Activated CD8-positive, alpha-beta memory T cell treated with anti-CD3 and anti-CD28 coated beads, Interleukin-2, amount 10 ng/mL, durations not matched to agents 7 days and 5 days (primary cell): ENCODE measurements around the gene COX8C. TPM values are rescaled to one million over a fixed set of nuclear protein-coding genes. Genes with fewer than 3 reads are reported as not detected.

ENCODE experiments used
- ATAC-seq: fragments of 150-1000 bp; cut with Tn5 transposase; one replicate; pipeline ENCODE4 v1.10.0; 2021; ENCODE audit warnings: moderate library complexity
- CTCF ChIA-PET: fragments of 350-600 bp; sonication (Branson Sonifier 250); formaldehyde crosslinking; loops from one replicate; lab custom pipeline; 2021; ENCODE audit warnings: antibody characterized with exemption; lab: Charles Lee
- DNase-seq: peaks from one replicate; pipeline ENCODE4 v3.0.0-alpha.2; 2020
- H3K27ac Mint-ChIP-seq: one replicate; pipeline ENCODE4 v1.8.0; 2021; ENCODE audit warnings: mild to moderate bottlenecking, mixed read lengths
- H3K27me3 Mint-ChIP-seq: one replicate; pipeline ENCODE4 v1.8.0; 2021; ENCODE audit warnings: mixed read lengths
- H3K36me3 Mint-ChIP-seq: one replicate; pipeline ENCODE4 v1.8.0; 2021; ENCODE audit warnings: mild to moderate bottlenecking, mixed read lengths
- H3K4me1 Mint-ChIP-seq: one replicate; pipeline ENCODE4 v1.8.0; 2021; ENCODE audit warnings: mixed read lengths
- H3K4me3 Mint-ChIP-seq: one replicate; pipeline ENCODE4 v1.8.0; 2021; ENCODE audit warnings: mild to moderate bottlenecking, moderate library complexity, mixed read lengths
- H3K9me3 Mint-ChIP-seq: one replicate; pipeline ENCODE4 v1.8.0; 2022; ENCODE audit warnings: low read depth, mixed read lengths
- total RNA-seq, 2 experiments: library from RNA; stranded (reverse); gene quantifications; one replicate each; pipeline ENCODE4 v1.2.3, GENCODE V29; 2021

COX8C gene
- total RNA-seq, 2 experiments from 2014 or later = not detected

DNA sequence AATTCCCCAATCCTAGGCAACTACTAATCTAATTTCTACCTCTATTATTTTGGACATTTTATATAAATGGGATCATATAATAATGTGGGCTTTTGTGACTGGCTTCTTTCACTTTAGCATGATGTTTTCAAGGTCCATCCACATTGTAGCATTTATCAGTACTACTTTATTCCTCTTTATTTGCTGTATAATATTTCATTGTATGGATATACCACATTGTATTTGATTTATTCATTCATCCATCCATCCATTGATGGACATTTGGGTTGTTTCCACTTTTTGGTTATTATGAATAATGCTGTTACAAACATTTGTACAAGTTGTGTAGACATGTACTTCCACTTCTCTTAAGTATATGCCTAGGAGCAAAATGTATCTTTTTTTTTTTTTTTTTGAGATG lies 31.4 kb upstream of the COX8C start:
- Mint-ChIP-seq H3K4me1 (peaks cover 19% of the 10 kb centered on the region), H3K27ac (no peak overlapping the region), H3K9me3 (no peaks in the 10 kb centered on the region), H3K36me3 (peaks cover 4% of the 10 kb centered on the region), H3K4me3 (no peak overlapping the region), H3K27me3 (no peaks in the 10 kb centered on the region)
- DNase-seq = no peak
- ATAC-seq = no peak
- CTCF ChIA-PET = no interaction called here

GRCh38 chr14:93316716-93317115 lies 30.3 kb upstream of the COX8C start:
- Mint-ChIP-seq H3K27ac (no peak overlapping the region), H3K9me3 (no peaks in the 10 kb centered on the region)

DNA sequence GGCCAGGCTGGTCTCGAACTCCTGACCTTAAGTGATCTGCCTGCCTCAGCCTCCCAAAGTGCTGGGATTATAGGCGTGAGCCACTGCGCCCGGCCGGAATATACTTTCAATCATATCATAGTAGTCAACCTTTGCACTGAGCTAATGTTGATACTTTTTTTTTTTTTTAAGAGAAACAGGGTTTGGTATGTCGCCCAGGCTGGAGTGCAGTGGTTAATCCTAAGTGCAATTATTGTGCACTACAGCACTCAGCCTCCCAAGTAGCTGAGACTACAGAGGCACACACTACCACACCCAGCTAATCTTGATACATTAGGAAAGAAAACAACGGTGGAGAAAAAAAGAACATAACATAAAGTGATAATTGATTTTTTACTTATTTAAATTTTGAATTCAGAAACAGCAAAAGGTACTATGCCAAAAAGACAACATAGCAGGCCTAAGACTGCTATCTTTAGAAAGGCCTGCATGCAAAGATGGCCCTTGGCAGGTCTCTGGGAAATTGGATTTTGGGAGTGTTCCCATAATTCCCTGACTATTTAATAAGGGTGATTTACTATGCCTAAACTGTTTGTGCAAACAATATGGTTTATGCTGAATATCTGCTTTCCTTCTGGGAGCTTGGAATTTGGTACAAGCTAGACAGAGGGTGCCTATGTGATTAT lies 29.6 kb upstream of the COX8C start:
- Mint-ChIP-seq H3K27ac (no peak overlapping the region), H3K27me3 (no peaks in the 10 kb centered on the region), H3K9me3 (no peaks in the 10 kb centered on the region), H3K36me3 (peaks cover 9% of the 10 kb centered on the region), H3K4me1 (peaks cover 20% of the 10 kb centered on the region), H3K4me3 (no peak overlapping the region)
- ATAC-seq = no peak
- no peak for DNase-seq
- CTCF ChIA-PET = interaction anchor here (1.2 to 1.3 kb wide), 2 partner anchors 12 to 15 kb away, joined by 3 to 4 read pairs; no protein-coding TSS in a partner anchor

More at GRCh38 chr14:93316716-93317115, 30.3 kb upstream of the COX8C start:
- ATAC-seq (no peak), DNase-seq (no peak)
- H3K27me3 Mint-ChIP-seq = no peaks in the 10 kb centered on the region
- peaks cover 8% of the 10 kb centered on the region for H3K36me3 Mint-ChIP-seq
- H3K4me1 Mint-ChIP-seq = peaks cover 20% of the 10 kb centered on the region
- H3K4me3 Mint-ChIP-seq = no peak overlapping the region
- CTCF ChIA-PET = no interaction called here

GRCh38 chr14:93317875-93318807 lies 28.8 kb upstream of the COX8C start:
- DNase-seq (no peak), ATAC-seq (no peak)
- H3K4me1 Mint-ChIP-seq = peaks cover 20% of the 10 kb centered on the region
- CTCF ChIA-PET = interaction anchor here (1.2 to 1.3 kb wide), 2 partner anchors 13 to 14 kb away, joined by 3 to 4 read pairs; no protein-coding TSS in a partner anchor
- no peak overlapping the region for H3K27ac Mint-ChIP-seq
- H3K9me3 Mint-ChIP-seq = no peaks in the 10 kb centered on the region
- peaks cover 9% of the 10 kb centered on the region for H3K36me3 Mint-ChIP-seq
- H3K4me3 Mint-ChIP-seq = no peak overlapping the region
- no peaks in the 10 kb centered on the region for H3K27me3 Mint-ChIP-seq

GRCh38 chr14:93318927-93319326 lies 28.1 kb upstream of the COX8C start:
- Mint-ChIP-seq H3K27ac (no peak overlapping the region), H3K9me3 (no peaks in the 10 kb centered on the region), H3K4me1 (peaks cover 20% of the 10 kb centered on the region), H3K4me3 (no peak overlapping the region), H3K36me3 (peaks cover 11% of the 10 kb centered on the region), H3K27me3 (no peaks in the 10 kb centered on the region)
- no peak for DNase-seq
- CTCF ChIA-PET = interaction anchor here (0.6 kb wide), 1 partner anchor 280 kb away, joined by 3 read pairs; no protein-coding TSS in a partner anchor
- ATAC-seq = no peak

- no peak for ATAC-seq
- Mint-ChIP-seq H3K36me3 (peaks cover 12% of the 10 kb centered on the region), H3K27me3 (no peaks in the 10 kb centered on the region), H3K4me3 (no peak overlapping the region), H3K4me1 (peaks cover 20% of the 10 kb centered on the region), H3K27ac (peak overlapping the region; percentile 6), H3K9me3 (no peaks in the 10 kb centered on the region)
- CTCF ChIA-PET = no interaction called here
- no peak for DNase-seq
These were observed 27.5 kb upstream of the COX8C start for GRCh38 chr14:93319494-93319893.

DNA sequence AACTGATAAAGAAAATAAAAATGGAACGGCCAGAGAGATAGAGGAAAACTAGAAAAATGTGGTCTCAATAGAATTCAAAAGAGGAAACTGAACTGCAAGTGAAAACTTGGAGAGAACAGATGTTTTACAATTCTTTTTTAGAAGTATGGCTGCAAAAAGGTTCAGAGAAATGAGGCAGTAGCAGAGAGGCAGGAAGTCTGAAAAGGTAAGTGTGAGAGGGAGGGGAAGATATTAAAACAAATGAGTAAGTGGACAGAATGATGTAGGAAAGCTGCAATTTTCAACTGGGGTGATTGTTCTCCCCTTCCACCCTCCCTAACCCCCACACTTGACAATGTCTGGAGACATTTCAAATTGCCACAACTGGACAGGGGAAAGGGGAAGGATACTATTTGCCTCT lies 27.0 kb upstream of the COX8C start:
- H3K4me1 Mint-ChIP-seq = peaks cover 20% of the 10 kb centered on the region
- CTCF ChIA-PET = no interaction called here
- H3K4me3 Mint-ChIP-seq = no peak overlapping the region
- peak; percentile 30 for ATAC-seq
- DNase-seq = no peak
- no peaks in the 10 kb centered on the region for H3K27me3 Mint-ChIP-seq
- peaks cover 16% of the 10 kb centered on the region for H3K36me3 Mint-ChIP-seq
- no peaks in the 10 kb centered on the region for H3K9me3 Mint-ChIP-seq
- H3K27ac Mint-ChIP-seq = peak overlapping the region; percentile 6

DNA sequence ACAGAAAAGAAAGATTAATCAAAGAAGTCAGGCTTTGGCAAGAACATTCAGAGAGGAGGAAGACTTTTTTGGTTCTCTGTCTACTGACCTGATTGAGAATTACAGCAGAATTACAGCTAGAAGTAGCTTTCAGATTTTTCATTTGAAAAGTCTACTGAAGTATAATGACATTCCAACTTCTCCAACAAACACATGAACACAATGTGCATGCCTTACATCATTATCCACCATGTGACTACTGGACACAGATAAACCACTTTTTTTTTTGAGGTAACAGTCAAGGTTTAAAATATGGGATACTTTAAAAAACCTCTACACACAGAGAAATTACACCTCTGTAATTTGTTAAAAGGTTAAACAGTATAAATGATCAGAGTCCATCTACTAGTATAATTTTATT lies 26.5 kb upstream of the COX8C start:
- H3K27me3 Mint-ChIP-seq = no peaks in the 10 kb centered on the region

GRCh38 chr14:93322929-93323599 lies 23.9 kb upstream of the COX8C start:
- H3K27ac Mint-ChIP-seq = no peak overlapping the region
- H3K4me3 Mint-ChIP-seq = no peak overlapping the region
- CTCF ChIA-PET = no interaction called here
- no peaks in the 10 kb centered on the region for H3K27me3 Mint-ChIP-seq
- H3K4me1 Mint-ChIP-seq = peaks cover 25% of the 10 kb centered on the region
- ATAC-seq = no peak
- no peaks in the 10 kb centered on the region for H3K9me3 Mint-ChIP-seq
- no peak for DNase-seq
- peaks cover 12% of the 10 kb centered on the region for H3K36me3 Mint-ChIP-seq

More for the DNA sequence above, 26.5 kb upstream of the COX8C start:
- no peaks in the 10 kb centered on the region for H3K9me3 Mint-ChIP-seq
- ATAC-seq (no peak), DNase-seq (no peak)
- no peak overlapping the region for H3K27ac Mint-ChIP-seq
- peaks cover 20% of the 10 kb centered on the region for H3K4me1 Mint-ChIP-seq
- CTCF ChIA-PET = no interaction called here
- H3K36me3 Mint-ChIP-seq = peaks cover 16% of the 10 kb centered on the region
- H3K4me3 Mint-ChIP-seq = no peak overlapping the region

- ATAC-seq = no peak
- H3K4me3 Mint-ChIP-seq = no peak overlapping the region
- H3K9me3 Mint-ChIP-seq = no peaks in the 10 kb centered on the region
- H3K4me1 Mint-ChIP-seq = peaks cover 22% of the 10 kb centered on the region
- CTCF ChIA-PET = no interaction called here
- no peaks in the 10 kb centered on the region for H3K27me3 Mint-ChIP-seq
- peaks cover 12% of the 10 kb centered on the region for H3K36me3 Mint-ChIP-seq
- no peak for DNase-seq
- H3K27ac Mint-ChIP-seq = no peak overlapping the region
These were observed 23.3 kb upstream of the COX8C start for GRCh38 chr14:93323600-93324174.

DNA sequence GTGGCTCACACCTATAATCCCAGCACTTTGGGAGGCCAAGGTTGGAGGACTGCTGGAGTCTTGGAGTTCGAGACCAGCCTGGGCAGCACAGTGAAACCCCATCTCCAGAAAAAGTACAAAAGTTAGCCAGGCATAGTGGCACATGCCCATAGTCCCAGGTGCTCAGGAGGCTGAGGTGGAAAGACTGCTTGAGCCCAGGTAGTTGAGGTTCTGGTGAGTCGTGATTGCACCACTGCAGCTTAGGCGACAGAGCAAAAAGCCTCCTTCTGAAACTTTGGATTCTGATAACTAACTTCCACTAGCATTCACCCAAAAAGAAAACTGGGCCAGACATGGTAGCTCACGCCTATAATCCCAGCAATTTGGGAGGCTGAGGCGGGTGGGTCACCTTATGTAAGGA lies 20.8 kb upstream of the COX8C start:
- Mint-ChIP-seq H3K4me1 (peaks cover 24% of the 10 kb centered on the region), H3K36me3 (peaks cover 12% of the 10 kb centered on the region)

DNA sequence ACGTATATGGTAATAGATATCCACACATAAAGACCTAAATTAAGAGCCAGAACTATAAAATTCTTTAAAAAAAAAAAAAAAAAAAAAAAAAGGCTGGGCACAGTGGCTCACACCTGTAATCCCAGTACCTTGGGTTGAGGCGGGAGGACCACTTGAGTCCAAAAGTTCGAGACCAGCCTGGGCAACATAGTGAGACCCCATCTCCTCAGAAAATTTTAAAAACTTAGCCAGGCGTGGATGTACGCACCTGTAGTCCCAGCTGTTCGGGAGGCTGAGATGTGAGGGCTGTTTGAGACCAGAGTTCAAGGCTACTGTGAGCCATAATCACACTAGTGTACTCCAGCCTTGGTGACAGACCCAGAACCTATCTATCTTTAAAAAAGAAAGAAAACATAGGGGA lies 18.4 kb upstream of the COX8C start:
- H3K27me3 Mint-ChIP-seq = no peaks in the 10 kb centered on the region
- peaks cover 7% of the 10 kb centered on the region for H3K36me3 Mint-ChIP-seq
- no peak overlapping the region for H3K27ac Mint-ChIP-seq
- no peak overlapping the region for H3K4me3 Mint-ChIP-seq
- ATAC-seq (no peak), DNase-seq (no peak)
- H3K4me1 Mint-ChIP-seq = peaks cover 34% of the 10 kb centered on the region
- H3K9me3 Mint-ChIP-seq = no peaks in the 10 kb centered on the region
- CTCF ChIA-PET = no interaction called here

More for the DNA sequence above, 20.8 kb upstream of the COX8C start:
- no peak for DNase-seq
- Mint-ChIP-seq H3K9me3 (no peaks in the 10 kb centered on the region), H3K4me3 (no peak overlapping the region), H3K27me3 (no peaks in the 10 kb centered on the region), H3K27ac (no peak overlapping the region)
- no peak for ATAC-seq
- CTCF ChIA-PET = no interaction called here
